Measurements from ENCODE around the gene EMC1.
"Not testable (repeated sequence)": the region's sequence is repeated elsewhere in the genome, so short reads cannot be mapped to it uniquely, and the experiment has no call there.

Gene EMC1

DNA sequence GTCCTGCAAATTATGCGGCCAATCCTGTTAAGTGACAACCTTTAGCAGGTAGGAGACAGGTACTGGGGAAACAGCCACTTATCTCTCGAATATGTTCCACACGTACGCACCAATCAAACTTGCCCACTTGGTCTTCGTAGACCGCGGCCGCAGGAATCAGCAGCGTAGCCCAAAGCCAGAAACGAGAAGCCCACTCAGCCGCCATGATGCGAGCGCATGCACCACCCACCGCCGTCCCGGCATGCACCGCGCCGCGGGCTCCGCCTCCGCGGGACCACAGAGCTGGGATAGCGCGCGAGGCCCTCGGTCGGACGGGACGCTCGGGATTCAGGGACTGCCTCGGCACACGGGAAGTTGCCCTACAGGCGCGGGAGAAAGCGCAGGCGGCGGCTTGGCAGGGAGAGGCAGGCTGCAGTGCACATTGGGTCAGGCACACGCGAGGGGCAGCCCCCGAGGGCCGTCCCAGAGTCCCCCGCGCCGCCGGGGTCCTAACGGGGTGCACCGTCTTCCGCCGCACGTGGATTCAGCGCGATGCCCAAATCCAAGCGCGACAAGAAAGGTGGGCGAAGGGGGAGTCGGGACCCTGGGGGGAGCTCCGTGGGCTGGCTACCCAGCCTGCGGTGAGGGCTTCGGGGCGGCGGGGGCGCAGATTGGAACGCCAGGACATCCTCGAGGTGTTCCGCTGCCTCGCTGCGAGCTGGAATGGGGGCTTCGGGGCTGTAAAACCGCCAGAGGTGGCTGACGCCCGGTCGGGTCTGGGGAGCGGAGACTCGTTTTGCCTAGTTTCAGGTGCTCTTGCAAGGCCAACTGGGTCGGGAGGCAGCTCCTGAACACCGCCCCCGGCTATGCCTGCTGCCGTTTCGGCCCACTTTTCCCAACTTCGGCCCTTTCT, at the start of gene EMC1, which contains the start of gene MRTO4:
TSS of gene EMC1 (minus strand) at position 220 of the 892 bp plus-strand sequence. CDS start at position 205, 15 bp downstream.
TSS of gene MRTO4 (plus strand) at position 501 of the 892 bp plus-strand sequence. CDS start at position 532, 31 bp downstream.
- peak; percentile 96 for DNase-seq (ENCODE audit: low spot score)

GRCh38 chr1:19300211-19300610, 48.9 kb upstream of the EMC1 start:
- no peak for DNase-seq (ENCODE audit: low spot score)

DNA sequence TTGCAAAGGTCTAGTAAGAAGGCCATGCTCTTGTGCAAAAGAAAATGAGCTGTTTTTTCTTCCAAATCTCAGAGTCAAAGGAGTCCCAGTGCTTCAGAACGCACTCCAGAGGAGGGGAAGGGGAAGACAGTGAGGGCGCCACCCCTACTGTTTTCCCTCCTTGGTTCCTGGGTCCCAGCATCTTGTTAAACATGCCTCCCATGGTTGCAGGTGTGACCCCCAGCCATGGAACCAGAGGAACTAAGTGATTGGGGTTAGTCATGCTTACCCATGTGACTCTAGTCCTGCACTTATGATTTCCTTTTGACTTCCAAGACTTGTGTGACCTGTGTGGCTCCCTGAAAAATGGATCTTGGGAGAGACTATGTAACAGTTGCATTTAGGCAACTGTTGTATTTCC, 43.3 kb upstream of the EMC1 start:
- DNase-seq (ENCODE audit: low spot score): no peak

- no peak for DNase-seq (ENCODE audit: low spot score)
These were observed 37.9 kb upstream of the EMC1 start for GRCh38 chr1:19289244-19289643.

GRCh38 chr1:19288324-19289241, 37.3 kb upstream of the EMC1 start, which contains the start of gene AKR7A3:
Gene AKR7A3 (minus strand): TSS chr1:19288770. CDS start chr1:19288709, 61 bp downstream.
- not testable (repeated sequence) for DNase-seq (ENCODE audit: low spot score)

DNA sequence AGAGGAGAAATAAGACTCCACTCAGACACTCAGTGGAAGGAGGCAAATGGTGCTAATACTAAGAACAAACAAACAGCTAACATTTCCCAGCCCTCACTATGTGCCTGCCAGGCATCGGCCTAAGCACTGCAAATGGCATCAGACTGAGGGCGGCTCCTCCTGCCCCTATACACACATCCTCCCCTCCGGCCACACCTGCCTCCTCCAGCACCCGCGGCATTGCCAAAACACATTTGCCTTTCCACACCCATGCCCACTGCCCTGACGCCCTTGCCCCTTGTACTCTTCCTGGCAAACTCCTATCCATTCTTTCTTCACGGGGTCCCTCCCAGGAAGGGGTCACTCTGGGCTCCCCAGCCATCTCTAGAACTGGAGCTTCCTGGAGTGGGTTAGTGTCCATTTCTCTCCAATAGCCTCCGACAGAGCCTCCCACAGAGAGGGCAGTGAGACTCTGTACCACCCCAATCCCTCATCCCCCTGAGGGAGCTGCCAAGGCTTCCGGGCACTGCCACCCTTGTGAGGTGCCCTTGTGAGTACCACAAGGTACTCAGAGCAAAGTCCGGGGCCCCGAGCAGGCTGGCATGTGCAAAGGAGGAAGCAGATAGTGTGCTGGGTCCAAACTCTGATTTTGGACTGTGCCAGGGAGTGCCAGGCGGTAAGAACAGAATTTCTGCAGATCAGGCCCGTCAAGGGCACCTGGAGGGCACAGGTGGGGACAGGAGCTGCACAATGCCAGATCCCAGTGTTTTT, 36.3 kb upstream of the EMC1 start:
- no peak for DNase-seq (ENCODE audit: low spot score)

- not testable (repeated sequence) for DNase-seq (ENCODE audit: low spot score)
These were observed 34.5 kb upstream of the EMC1 start for GRCh38 chr1:19285807-19286206.

DNA sequence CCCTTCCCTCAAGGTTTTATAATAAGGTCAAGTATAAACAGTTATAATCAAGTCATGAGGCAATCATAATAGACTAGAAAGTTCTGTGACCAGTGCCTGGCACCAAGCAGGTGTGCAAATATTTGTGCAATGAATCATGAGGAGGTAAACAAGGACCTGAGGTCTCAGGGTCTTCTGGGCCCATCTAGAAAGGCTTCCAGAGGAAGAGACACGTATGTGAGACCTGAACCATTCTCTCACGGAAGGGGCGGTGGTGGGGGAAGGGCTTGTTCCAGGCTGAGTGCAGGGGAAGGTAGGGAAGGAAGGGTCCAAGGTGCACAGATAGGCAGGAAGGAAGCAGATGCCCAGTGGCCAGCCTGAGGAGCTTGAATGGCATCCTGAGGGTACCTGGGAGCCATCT, 34.0 kb upstream of the EMC1 start:
- DNase-seq (ENCODE audit: low spot score): not testable (repeated sequence)

GRCh38 chr1:19284881-19285280, 33.6 kb upstream of the EMC1 start:
- DNase-seq (ENCODE audit: low spot score): no peak

DNA sequence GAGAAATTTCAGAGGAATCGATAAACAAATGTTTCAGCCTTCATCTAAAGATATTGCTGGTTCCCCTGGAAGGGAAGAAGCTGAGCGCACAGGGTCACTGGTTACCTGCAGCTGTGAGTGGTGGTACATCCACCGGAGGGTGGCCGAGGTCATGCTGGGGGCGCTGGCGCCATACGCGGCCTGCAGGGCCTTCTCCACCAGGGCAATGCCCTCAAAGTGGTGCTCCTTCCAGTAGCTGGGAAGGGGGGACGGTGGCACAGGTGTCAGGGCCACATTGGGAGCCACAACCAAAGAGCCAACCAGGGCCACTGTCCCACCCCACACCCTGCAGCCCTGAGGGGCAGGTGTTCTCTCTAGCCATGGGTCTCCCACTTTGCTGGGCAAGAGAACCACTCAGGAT, 32.6 kb upstream of the EMC1 start:
- DNase-seq (ENCODE audit: low spot score): no peak

DNA sequence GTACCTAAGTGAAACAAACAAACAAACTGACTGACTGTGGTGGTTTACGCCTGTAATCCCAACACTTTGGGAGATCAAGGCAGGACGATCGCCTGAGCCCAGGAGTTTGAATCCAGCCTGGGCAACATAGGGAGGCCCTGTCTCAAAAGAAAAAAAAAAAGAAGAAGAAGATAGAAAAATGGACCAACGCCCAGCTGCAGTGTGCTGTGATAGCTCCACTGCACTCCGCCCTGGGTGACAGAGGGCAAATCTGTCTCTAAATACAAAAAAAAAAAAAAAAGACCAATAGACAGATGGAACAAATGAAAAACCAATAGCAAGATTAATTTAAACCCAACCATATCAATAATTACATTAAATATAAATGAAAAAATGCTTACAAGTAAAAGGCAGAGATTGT, 23.3 kb upstream of the EMC1 start:
- DNase-seq (ENCODE audit: low spot score): no peak

DNA sequence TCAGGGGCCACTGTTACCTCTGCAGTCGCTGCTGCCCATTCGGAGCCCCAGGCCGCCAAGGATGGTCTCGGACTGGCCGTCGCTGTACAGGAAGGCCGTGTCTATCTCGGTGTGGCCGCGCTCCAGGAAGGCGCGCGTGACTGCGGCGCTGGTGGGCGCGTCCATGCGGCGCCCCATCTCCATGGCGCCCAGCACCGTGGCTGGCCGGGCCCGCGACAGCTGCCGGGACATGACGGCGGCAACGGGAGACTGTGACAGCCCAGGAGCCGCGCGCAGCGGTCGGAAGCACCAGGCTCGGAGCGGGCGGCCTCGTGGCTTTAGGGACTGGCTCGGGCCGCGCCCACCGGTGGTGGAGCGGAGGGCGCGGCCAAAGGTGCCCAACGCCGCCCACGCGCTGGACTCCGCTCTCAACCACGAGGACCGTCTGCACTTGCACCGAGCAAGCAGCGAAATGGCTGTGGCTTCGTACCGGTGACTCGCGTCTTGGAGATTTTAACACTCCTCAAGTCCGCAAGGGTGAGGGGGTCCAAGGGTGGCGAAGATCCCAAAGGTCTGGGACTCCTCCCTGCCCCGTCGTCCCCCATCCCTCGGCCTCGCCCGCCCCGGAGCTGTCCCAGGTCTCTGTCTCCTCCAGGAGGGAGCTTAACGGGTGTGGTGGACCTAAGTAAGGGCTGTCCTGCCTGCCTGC, 22.7 kb upstream of the EMC1 start:
- not testable (repeated sequence) for DNase-seq (ENCODE audit: low spot score)

DNA sequence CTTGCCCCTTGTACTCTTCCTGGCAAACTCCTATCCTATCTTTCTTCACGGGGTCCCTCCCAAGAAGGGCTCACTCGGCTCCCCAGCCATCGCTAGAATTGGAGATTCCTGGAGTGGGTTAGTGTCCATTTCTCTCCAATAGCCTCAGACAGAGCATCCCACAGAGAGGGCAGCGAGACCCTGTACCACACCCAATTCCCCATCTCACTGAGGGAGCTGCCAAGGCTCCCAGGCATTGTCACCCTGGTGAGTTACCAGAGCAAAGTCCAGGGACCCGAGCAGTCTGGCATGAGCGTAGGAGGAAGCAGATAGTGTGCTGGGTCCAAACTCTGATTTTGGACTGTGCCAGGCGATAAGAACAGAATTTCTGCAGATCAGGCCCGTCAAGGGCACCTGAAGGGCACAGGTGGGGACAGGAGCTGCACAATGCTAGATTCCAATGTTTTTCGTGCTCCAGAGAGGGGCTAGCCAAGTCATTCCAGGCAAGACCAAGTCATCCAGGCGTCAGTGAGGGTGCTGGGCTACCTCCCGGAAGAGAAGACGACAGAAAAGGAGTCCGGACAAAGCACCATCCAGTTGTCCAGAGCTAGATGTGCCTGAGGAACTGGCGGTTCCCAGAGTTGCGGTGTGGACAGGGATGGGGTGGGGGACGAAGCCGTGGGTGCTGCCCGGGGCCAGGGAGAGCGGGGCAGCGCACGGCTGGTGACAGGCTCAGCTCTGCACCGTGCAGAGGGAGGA, 22.0 kb upstream of the EMC1 start:
- DNase-seq (ENCODE audit: low spot score): no peak

DNA sequence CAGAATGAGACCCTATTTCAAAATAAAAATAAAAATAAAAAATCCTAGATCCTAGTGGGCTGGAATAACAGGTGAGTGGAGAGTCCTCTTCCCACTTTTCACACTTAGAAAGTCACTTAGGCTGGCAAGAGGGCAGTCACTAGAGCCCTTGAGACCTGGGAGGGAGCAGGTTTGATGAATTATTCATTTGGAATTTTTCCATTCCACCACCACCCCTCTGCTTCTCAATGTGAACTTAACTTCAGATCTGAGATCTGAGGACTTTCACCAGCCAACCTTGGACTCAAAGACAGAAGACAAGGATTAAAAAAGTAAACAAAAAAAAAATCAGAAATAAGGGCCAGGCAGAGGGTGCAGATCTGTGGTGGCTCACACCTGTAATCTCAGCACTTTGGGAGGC, 20.7 kb upstream of the EMC1 start:
- no peak for DNase-seq (ENCODE audit: low spot score)

DNA sequence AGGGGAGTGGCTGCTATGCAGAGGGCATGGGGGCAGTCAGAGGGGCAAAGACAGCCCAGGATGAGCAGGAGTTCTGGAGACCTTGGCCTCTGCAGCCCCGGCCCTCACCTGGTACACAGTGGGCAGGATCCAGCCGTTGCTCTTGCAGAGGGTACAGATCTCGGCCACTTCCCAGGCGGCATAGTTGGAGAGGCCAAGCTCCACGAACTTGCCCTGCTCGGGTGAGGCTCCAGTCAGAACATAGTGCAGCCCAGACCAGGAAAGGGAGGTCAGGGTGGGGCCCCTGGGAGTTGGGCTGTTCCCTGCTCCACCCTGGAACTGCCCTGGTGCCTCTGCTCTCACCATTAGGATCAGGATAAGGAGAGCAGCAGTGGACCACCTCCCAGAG, 19.0 kb upstream of the EMC1 start:
- DNase-seq (ENCODE audit: low spot score): not testable (repeated sequence)

- DNase-seq (ENCODE audit: low spot score): not testable (repeated sequence)
These were observed 18.4 kb upstream of the EMC1 start for GRCh38 chr1:19269427-19270342.

GRCh38 chr1:19268445-19268844, 17.1 kb upstream of the EMC1 start:
- no peak for DNase-seq (ENCODE audit: low spot score)

GRCh38 chr1:19262744-19263143, 11.4 kb upstream of the EMC1 start:
- DNase-seq (ENCODE audit: low spot score): no peak

- no peak for DNase-seq (ENCODE audit: low spot score)
These were observed 10.7 kb upstream of the EMC1 start for GRCh38 chr1:19262047-19262446.

All from left forelimb (tissue), 1 donor.